ENCODE results near the gene CCDC82. TPM values are rescaled to one million over a fixed set of nuclear protein-coding genes. Genes with fewer than 3 reads are reported as not detected.

The CCDC82 gene
- total RNA-seq, 1 donor from 2014 or later, result 28.4 TPM

DNA sequence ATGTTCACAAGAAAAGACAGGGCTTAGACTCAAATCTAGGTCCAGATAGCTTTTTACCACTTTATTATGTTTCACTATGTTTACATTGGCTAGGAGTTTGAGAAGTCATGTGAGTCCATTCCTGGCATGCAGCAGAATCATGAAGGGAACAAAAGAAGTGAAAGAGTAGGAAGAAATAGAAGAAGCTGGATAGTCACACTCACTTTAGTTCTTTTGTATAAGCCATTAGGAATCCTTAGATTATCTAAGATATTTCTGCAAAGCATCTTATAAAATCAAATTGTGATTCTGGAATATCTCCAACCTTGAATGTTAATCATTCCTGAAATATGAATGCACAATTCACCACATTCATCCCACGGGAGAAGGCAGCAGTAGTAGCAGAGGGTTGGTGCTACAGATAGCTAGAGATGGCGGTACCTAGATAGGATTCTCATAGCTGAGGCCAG lies 78.6 kb downstream of the CCDC82 start:
- H3K4me1 ChIP-seq, result peaks cover 76% of the 10 kb centered on the region

DNA sequence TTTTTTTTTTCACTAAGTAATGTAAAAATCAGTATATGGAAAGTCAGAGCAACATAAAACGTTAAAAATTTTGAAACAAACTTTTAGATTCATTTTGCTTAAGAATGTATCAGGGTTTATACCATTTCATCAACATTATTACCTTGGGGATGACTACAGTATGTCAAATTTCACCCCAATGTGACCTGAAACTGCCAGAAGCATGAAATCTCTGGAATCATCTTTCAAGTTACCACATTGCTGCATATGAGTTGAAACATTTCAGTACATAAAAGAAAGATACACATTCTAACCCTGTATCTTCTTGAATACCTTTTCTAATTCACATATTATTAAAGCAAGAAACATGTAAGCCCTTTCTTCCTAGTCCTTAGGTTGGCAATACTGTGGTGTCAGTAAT lies 79.5 kb downstream of the CCDC82 start:
- intact Hi-C loops (cut with DNase I), result no loop called here
- Histone ChIP-seq H3K4me1 (peaks cover 76% of the 10 kb centered on the region), H3K27ac (no peak overlapping the region)

More for the DNA sequence above, 78.6 kb downstream of the CCDC82 start:
- Histone ChIP-seq H3K27me3 (no peaks in the 10 kb centered on the region), H3K9me3 (no peaks in the 10 kb centered on the region), H3K4me3 (no peak overlapping the region), H3K27ac (no peak overlapping the region), H3K36me3 (no peaks in the 10 kb centered on the region)
- ATAC-seq, result no peak
- TF ChIP-seq, protein P1, sequence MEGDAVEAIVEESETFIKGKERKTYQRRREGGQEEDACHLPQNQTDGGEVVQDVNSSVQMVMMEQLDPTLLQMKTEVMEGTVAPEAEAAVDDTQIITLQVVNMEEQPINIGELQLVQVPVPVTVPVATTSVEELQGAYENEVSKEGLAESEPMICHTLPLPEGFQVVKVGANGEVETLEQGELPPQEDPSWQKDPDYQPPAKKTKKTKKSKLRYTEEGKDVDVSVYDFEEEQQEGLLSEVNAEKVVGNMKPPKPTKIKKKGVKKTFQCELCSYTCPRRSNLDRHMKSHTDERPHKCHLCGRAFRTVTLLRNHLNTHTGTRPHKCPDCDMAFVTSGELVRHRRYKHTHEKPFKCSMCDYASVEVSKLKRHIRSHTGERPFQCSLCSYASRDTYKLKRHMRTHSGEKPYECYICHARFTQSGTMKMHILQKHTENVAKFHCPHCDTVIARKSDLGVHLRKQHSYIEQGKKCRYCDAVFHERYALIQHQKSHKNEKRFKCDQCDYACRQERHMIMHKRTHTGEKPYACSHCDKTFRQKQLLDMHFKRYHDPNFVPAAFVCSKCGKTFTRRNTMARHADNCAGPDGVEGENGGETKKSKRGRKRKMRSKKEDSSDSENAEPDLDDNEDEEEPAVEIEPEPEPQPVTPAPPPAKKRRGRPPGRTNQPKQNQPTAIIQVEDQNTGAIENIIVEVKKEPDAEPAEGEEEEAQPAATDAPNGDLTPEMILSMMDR (IDR thresholded peaks at IDR 0.05), result no peak
- intact Hi-C loops (cut with DNase I), result no loop called here
- no peak for DNase-seq

DNA sequence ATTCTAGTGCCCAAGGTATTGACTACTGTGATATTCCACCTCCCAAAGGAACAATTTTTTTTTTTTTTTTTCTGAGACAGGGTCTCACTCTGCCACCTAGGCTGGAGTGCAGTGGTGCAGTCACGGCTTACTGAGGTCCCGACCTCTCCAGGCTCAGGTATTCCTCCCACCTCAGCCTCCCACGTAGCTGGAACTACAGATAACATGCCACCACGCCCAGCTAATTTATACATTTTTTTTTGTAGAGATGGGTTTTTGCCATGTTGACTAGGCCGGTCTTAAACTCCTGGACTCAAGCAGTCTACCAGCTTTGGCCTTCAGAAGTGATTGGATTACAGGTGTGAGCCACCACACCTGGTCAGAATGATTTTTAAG lies 80.1 kb downstream of the CCDC82 start:
- no peak overlapping the region for H3K4me3 ChIP-seq
- H3K27ac ChIP-seq, result no peak overlapping the region
- H3K36me3 ChIP-seq, result no peaks in the 10 kb centered on the region
- H3K4me1 ChIP-seq, result peaks cover 74% of the 10 kb centered on the region
- TF ChIP-seq, protein P1 (IDR thresholded peaks at IDR 0.05), result no peak
- no peaks in the 10 kb centered on the region for H3K9me3 ChIP-seq
- ATAC-seq (no peak), DNase-seq (no peak)
- intact Hi-C loops (cut with DNase I), result no loop called here
- H3K27me3 ChIP-seq, result no peaks in the 10 kb centered on the region

More for the DNA sequence above, 79.5 kb downstream of the CCDC82 start:
- DNase-seq (no peak), ATAC-seq (no peak)
- Histone ChIP-seq H3K9me3 (no peaks in the 10 kb centered on the region), H3K27me3 (no peaks in the 10 kb centered on the region), H3K4me3 (no peak overlapping the region), H3K36me3 (no peaks in the 10 kb centered on the region)
- TF ChIP-seq, protein P1 (IDR thresholded peaks at IDR 0.05), result no peak

DNA sequence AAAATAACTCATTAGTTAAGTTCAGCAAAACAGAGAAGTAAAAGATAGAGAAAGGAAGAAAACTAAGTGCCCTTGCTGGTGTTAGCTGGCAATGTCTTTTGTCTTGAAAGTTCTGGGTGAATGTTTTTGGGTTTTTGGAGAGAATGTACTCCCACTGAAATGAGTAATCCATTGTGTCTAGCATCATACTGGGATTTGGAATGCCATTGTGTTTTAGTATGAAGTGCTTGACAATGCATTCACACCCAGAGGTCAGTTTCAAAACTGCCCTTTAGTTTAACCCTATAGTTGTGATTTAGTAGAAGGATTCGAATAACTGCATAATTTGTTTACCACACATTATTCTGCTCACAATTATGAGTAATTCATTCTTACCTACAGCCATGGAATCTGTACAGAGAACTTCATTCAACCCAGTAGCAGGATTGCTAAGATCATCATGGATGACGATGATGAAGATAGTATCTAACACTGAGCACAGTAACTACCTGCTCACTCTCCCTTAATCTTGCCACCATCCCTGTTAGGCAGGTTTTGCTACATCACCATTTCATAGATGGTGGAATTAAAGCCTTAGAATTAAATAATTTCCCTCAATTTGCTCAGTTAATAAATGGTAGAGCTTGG lies 80.6 kb downstream of the CCDC82 start:
- intact Hi-C loops (cut with DNase I), result no loop called here
- peaks cover 74% of the 10 kb centered on the region for H3K4me1 ChIP-seq
- TF ChIP-seq, protein P1 (IDR thresholded peaks at IDR 0.05), result no peak
- no peak overlapping the region for H3K27ac ChIP-seq
- no peaks in the 10 kb centered on the region for H3K36me3 ChIP-seq
- no peak for DNase-seq
- H3K27me3 ChIP-seq, result no peaks in the 10 kb centered on the region
- no peak overlapping the region for H3K4me3 ChIP-seq
- ATAC-seq, result no peak
- H3K9me3 ChIP-seq, result no peaks in the 10 kb centered on the region

DNA sequence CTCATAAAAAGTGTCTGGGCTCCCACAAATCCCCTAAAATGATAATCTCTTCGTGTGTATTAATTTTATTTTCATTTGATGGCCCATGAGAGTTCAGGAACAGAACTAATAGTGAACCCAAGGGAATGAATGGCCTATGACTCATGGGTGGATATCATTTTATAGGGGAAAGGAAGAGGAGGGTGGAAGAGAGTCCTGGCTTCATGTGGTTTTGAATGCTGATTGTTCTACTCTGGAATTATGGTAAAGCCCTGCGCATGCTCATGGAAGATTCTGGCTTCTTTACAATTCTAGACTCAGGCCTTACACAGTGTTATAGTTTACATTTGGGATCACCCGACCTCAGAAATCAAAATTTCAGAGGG lies 82.0 kb downstream of the CCDC82 start:
- Histone ChIP-seq H3K36me3 (no peaks in the 10 kb centered on the region), H3K27me3 (no peaks in the 10 kb centered on the region), H3K4me3 (peak overlapping the region; percentile 25), H3K4me1 (peaks cover 72% of the 10 kb centered on the region), H3K27ac (peak overlapping the region; percentile 90), H3K9me3 (no peaks in the 10 kb centered on the region)
- DNase-seq, result no peak
- no peak for ATAC-seq
- TF ChIP-seq, protein P1 (IDR thresholded peaks at IDR 0.05), result no peak
- intact Hi-C loops (cut with DNase I), result no loop called here
